Kidney glomerular epithelial cell (primary cell): ENCODE results near the gene RPLP1.

ENCODE experiments used
- DNase-seq: peaks from one replicate; lab custom pipeline; 2025; lab: John Stamatoyannopoulos, UW

RPLP1 gene

DNA sequence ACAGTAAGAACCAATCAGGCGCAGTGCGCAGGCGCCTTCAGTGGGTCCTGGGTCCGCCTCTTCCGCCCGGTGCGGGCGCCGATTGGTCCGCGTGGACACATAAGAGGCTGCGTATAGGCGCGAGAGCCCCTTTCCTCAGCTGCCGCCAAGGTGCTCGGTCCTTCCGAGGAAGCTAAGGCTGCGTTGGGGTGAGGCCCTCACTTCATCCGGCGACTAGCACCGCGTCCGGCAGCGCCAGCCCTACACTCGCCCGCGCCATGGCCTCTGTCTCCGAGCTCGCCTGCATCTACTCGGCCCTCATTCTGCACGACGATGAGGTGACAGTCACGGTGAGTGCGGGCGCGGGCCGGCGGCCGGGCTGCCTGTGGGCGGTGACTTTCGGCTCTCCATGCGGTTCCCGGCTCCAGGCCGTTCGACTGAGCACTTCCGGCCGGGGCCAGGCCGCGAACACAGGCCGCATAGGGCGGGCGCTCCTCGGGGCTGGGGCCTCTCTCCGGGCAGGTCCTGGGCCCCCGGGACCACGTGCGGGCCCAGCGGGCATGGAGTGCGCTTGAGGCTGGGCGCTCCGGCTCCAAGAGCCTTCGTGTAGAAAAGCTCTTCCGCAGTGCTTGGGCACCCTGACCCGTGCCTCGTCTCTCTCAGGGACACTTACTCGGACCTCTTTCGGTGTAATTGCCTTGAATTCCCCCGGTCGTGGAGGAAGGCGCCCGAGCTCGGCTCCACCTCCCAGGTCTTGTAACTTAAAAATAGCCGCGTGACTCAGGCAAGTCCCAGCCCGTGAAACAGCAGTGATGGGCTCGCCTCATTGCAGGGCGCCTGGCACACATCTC, at the start of gene RPLP1:
Gene RPLP1, plus strand, starts transcription at position 127 of the 830 bp plus-strand sequence. Its CDS starts 131 bp downstream, at position 258.
- DNase-seq = peak; percentile 86

DNA sequence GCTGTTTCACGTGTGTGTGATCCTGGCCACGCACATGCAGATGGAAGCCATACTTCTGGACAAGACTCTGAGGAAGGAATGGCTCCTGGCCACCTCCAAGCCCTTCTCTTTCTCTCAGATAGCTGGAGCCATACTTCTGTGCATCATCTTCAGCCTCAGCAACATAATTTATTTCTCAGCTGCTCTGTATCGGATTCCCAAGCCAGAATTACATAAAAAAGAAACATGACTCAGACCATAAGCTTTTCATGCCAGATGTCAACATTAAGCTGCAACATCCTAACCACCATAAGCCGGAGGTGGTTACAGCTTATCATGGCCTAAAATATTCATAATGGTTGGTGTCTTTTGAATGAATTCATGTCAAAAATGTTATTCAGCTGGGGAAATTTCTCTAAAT, 49.0 kb upstream of the RPLP1 start:
- no peak for DNase-seq

DNA sequence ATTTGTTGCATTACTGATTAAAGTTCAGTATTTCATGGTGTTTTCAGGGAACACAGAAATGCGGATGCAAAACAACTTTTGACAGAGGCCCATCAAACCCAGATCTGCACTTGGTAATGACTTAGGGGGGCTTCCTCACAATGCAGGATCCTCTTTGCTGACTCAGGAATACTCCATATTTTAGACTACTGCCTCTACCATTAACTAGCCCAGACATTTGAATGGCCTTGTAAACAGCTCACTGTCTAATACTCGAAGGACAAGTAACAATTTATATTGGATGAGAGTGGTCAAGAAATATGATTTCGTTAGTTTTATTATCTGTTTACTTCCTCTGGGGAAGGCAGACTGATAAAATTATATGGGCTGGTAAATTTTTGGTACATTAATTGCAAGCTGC, 47.5 kb upstream of the RPLP1 start:
- DNase-seq = no peak

DNA sequence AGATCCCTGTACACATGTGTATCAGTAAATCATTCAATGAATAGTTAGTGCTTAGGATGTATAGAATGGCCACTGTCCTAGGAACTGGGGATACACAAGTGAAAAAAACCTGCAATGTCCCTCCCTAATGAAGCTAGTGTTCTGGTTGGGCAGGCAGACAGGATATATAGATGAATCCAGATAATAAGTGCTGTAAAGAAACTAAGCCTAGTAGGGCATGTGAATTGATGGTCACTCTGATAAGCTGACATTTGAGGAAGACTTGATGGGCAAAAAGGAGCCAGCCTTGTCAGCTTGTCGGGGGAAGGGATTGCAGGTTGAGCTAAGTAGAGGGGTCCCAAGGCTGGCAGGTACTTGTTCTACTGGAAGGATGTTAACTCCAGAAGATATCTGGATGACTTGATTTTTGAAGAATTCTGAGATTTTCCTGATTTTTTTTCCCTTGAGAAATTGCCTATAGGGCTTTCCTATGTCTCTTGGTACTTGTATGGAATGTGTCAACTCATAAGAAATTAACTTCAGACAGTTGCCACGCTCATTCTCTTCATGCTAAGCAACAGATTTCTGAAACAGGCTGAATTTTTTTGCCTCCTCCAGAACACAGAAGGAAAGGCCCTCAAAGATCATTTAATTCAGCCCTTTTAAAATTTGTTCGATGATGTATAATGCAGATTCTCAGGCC, 44.8 kb upstream of the RPLP1 start:
- DNase-seq = no peak

DNA sequence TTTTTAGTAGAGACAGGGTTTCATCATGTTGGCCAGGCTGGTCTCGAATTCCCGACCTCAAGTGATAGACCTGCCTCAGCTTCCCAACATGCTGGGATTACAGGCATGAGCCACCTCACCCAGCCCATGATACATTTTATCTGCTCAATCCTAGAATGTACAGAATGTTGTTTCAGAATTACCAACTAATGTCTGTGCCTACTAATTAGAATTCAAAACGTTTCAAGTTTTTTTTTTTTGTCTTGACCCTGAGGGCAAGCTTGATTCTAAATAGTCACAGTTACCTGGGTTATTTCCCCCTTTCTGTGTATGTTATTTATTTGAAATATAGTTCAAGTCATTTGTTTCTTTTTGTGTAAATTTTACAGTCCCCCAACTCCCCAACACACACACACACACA, 43.8 kb upstream of the RPLP1 start:
- DNase-seq = no peak

DNA sequence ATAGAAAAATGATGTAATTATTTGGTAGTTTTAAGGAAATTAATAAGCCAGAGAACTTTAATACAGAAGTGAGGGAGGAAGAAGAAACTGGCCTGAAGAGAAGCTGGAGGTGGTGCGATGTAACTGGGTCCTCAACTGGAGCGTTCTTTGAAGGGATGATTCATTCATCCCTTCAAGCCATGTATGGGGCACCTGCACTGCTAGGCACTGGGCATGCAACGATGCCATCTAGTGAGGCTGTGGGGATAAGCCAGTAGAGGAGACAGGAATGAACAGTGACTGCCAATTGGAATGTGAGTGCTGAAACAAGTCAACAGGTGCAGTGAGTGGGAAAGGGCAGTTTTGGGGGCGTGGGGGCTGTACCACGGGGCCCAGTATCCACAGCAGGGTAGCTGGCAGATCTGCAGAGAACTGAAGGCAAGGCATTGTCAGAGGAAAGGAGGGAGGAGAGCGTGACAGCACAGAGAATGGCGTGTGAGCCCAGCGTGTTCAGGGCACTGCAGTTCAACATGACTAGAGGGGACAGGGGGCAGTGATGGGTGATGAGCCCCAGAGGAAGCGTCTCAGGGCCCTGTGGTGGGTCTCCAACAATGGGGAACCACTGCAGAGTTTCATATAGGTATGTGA, 42.3 kb upstream of the RPLP1 start:
- DNase-seq = peak; percentile 54

DNA sequence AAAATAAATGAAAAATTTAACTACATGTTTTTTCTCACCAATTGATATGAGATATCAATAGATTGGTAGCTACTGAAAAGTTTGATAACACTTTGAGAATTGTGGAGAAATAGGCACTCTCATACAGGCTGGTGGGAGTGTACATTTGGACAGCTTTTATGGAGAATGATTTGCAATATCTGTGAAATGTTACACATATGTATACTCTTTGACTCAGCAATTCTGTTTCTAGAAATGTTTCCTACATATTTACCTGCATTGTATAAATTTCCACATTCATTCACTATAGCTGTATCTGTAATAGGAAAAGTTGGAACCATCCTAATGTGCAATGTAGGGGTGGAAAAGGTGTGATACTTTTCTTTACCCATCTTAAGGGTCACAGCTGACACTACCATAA, 40.3 kb upstream of the RPLP1 start:
- DNase-seq = no peak

DNA sequence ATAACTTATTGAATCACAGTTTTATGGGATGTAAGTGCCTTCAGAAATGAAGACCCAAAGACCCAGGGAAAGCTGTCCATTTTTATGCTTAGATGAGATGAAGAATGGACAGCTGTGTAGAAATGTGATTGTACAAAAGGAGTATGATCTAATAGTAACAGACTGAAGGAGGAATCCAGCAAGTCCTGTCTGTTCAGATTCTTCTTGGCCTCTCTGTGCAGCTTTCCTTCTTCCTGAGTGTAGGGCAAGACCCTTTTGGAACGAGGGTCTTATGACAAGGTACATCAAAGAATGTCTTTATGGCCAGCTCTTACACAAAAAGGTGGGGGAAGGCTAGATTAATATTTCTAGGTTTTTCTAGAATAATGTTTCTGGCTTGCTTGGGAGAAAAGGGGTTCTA, 39.9 kb upstream of the RPLP1 start:
- no peak for DNase-seq

DNA sequence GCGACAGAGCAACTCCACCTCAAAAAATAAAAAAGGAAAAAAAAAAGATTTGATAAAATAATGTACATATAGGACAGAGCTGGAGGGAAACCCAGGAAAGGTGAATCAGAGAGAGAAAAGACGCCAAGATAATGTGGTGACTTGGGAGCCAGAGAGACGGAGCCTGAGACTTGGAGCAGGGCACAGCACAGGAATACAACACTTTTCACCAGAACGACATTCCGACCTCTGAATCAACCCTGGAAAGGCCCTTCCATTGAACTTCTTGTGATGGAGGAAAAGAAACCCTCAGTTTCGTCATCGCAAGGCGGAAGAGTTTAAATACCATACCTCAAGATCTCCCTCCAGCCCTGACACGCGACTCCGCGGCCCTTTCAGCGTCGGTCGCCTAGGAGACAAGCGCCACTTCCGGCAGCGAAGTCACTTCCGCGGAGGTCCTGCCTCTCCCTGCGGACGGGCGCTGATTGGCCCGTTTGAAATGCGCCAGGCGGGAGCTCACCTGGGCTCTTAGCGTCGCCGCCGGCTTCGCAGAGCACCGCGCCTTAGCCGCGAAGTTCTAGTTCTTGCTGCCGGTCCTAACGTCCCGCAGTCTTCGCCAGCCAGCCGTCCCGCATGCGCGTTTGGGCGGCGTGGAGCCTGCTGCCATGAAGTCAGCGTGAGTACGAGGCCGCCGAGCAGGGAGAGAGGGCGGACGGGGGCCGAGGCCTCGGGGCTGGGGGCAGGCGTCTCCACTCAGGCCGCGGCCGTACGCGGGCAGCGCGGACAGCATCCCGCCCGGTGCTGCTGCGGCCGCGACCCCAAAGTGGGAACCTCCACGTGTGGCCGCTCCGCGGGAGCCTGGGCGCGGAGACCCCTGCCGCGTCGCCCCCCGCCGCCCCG, 38.6 kb upstream of the RPLP1 start, which contains the start of gene KIF23:
Gene KIF23, plus strand, starts transcription at position 528 of the 879 bp plus-strand sequence. Its CDS starts 117 bp downstream, at position 645.
- peak; percentile 85 for DNase-seq

DNA sequence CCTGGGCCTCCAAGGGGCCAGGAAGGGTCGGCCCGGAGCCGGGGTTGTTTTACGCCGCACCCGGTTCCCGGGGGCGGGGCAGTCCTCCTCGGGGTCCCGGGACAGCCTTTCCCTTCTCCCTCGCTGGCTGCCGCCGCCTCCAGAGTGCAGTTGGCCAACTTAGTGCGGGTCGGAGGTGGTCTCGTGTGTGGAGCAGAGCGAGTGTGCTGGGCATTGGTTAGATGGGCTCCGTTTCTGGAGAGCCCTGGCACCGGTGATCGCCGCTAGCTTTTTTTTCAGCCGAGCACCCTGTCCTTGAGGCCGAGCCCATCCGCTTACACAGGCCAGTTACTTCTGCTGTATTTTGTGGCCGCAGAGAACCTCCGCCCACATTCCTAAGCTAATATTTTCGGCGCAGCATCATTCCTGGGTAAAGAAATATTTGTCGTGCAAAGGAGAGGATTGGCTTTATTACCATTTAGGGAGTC, 37.9 kb upstream of the RPLP1 start:
- peak; percentile 85 for DNase-seq

DNA sequence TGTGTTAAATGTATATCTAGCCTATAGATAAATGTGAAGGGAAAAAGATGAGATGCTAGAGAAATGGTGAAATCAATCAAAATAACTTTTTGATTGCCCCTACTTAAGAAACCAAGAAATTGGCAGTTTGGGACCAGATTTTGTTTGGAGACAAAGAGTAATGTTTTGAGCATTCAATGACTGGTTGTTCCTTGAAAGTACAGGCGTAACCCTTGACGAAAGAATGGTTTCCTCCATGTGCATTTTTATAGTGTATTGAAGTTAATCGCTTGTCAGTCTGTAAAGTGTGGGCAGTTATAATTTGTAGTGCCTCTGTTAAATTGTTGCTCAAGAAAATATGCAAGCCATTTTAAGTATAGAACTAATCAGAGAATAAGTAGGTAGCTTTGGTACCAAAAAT, 37.2 kb upstream of the RPLP1 start:
- no peak for DNase-seq

DNA sequence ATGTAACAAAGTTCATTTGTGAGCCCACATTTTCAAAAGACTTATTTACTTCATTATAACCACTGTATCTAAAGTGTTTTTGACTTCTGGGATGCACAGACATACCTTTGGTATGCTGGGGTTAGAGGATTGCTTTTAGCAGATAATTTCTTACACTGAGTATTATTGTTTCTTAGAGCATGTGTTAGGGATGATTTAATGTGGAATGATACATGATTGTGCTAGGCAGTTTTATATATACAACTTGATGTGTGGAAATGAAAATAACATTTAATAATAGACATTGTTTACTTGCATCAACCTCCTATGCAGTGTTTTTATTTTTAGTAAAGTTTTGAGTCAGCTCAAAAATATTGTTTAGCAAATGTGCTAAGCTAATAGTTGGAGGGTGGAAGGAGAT, 35.0 kb upstream of the RPLP1 start:
- no peak for DNase-seq

DNA sequence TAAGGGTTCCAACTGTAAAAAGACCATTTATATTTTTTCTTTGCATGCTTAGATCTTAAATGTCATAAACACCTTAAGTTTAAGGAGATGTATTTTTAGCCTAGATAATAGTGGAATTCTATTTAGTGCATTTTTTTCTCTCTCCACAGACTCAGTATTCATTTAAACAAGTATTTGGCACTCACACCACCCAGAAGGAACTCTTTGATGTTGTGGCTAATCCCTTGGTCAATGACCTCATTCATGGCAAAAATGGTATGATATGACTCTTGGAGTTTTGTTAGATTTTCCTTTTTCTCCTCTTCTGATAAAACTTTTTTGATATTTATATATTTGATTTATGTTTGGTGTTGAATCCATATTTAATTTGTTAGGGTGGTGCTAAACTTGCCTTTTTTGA, 31.1 kb upstream of the RPLP1 start:
- no peak for DNase-seq

DNA sequence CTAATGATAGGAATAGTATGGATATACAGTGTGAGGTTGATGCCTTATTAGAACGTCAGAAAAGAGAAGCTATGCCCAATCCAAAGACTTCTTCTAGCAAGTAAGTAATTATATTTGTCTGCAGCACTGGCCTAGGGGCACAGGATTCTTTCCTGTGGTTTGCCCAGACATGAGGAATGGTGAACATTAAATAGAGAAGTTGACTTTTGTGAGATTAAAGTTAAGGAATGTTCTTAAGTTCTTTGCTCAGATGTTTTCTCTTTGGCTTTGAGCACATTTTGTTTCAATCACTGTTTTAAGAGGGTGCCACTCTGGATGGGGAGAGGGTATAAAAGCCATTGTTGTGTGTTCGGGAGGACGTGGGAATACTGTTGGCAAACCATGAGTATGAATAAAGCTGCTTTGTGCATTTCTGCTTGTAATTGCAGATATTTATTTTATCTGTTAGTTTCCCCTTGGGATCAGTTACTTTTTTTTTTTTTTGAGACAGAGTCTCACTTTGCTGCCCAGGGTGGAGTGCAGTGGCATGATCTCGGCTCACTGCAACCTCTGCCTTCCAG, 30.2 kb upstream of the RPLP1 start:
- DNase-seq = no peak

DNA sequence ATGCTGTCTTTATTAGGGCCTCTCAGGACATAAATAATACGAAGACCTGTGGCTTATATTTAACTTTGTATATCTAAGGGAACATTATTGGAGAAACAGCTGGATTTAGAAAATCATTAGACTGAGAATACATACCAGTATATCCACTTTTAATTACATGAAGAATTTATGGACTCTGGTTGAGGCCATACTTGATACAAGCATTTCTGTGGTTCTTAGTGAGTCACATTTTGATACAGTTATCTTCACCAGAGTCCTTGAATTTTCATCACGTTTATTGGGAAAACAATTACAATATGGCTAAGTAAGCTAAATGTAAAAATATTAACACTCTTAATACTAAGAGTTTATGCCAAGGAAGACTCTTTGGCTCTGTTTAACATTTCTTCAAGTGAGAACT, 28.6 kb upstream of the RPLP1 start:
- no peak for DNase-seq

DNA sequence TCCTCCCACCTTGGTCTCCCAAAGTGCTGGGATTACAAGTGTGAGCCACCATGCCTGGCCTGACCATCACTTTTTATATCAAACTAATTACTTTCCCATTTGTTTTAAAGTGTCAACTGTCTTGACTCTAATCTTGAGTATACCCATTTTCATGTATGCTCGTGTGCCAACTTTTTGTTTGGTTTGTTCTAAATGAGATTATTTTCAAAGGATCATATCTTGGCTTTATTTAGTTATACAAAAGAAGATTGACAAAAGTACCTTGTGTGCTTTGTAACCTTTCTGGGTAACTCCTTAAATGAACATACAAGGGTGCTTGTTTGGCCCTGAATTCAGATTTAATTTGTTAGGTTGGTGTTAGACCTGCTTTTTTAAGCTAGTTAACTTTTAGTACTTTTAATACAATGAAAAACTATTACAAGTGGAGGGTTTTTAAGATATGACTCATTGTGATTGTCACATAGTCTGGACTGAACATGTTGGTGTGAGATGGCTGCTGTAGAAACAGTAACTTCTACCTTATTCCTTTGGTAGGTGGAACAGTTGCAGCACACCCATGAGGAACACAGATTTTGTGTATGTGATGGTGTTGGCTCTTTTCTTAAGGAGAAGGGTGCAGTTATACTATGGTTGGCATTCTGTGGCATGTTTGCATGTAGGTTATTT, 27.7 kb upstream of the RPLP1 start:
- DNase-seq = no peak

DNA sequence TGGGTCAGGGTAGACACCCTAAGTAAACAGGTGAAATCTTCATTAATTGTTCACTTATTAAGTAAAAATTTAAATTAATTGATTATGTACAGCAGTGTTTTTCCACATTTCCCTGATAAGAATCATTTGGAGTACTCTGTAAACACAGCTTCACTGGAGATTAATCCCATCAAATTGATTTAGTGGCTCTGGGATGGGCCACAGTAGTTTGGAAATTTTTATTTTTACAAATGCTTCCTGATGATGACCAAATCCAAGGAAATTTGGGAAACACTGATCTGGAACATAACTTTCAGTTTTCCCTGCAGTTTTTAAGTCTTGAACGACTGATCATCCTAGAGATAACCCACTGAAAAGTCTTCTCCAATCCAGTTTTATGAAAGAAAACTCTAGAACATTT, 18.8 kb upstream of the RPLP1 start:
- DNase-seq = no peak

DNA sequence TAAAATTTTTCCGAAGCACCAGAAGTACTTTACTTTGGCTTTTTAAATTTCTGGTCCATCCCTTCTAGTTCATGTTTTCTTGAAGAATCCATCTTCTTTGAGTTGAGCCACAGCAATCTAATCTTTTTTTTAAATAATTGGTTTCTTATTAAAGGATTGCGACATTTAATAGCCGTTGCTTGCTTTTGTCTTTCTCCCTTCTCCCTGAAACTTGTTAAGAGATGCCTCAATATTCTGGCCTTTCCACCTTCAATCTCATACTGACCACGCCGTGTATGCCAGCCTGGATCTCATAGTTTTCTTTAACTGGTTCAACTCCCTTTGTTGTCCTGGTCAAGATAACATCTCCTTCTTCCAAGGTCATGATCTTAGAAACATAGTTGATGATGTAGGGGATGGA, 18.4 kb upstream of the RPLP1 start:
- DNase-seq = no peak

DNA sequence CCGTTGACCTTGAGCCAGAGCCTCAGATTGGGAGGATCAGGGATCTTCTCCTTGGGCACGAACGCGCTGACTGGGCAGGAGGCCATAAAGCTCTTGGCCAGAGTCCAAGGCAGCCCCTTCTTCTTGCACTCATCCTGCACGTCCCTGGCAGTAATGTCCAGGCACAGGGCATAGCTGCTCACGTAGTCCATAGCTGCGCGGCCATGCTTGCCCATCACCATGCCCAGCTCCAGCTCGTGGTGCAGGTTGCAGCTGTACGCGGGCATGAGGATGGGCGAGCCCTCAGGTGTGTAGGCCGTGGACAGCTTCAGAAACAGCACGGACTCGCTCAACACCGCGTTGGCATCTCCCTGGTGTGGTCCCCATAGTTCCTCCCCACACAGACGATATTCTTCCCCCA, 17.9 kb upstream of the RPLP1 start:
- DNase-seq = no peak

DNA sequence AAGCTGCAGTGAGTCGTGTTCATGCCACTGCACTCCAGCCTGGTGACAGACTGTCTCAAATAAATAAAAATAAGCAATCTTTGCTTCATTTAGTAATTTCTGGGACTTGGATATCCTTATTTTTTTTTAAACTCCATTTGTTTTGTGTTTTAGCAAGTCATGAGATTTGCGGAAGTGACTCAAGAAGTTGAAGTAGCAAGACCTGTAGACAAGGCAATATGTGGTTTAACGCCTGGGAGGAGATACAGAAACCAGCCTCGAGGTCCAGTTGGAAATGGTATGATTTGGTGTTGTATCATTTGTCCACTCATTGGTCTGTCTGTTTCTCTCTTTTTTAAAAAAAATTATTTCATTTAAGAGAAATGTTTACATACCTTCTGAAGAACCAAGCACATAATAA, 16.6 kb upstream of the RPLP1 start:
- no peak for DNase-seq

DNA sequence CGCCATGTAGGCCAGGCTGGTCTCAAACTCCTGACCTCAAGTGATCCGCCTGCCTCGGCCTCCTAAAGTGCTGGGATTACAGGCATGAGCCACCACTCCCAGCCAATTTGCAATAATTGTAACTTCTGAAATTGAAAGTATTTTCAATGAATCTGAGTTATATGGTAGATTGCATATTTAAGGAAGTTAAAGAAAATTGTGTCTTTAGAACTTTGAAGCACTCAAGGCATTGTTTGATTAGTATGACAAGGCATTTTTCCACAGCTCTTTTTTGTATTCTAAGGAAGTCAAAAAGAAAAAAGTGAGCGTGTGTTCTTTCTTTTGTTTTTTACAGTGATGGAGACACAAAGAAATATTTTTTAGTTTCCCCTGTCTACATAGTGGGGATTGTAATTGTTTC, 15.7 kb upstream of the RPLP1 start:
- no peak for DNase-seq
